HepG2 (cell line): ENCODE measurements around the gene PCBP2. TPM values are rescaled to one million over a fixed set of nuclear protein-coding genes. Genes with fewer than 3 reads are reported as not detected.

Experiments
- CCAR2 ChIP-seq: fragments of 200-400 bp; formaldehyde crosslinking; optimal IDR thresholded peaks from 2 replicates; pipeline ENCODE3; 2018; ENCODE audit warnings: low read depth, mild to moderate bottlenecking, low read length, moderate library complexity
- CCDC6 ChIP-seq: sonication (generic); formaldehyde crosslinking; IDR thresholded peaks from 2 replicates; pipeline ENCODE4 v1.8.1; 2022; ENCODE audit warnings: mild to moderate bottlenecking, missing genetic modification reagents, moderate library complexity
- CHCHD3 ChIP-seq: sonication (generic); formaldehyde crosslinking; IDR thresholded peaks from 2 replicates; pipeline ENCODE4 v1.8.0; 2022; ENCODE audit warnings: mild to moderate bottlenecking, missing genetic modification reagents, moderate library complexity
- DPF2 ChIP-seq: sonication (generic); formaldehyde crosslinking; IDR thresholded peaks from 2 replicates; pipeline ENCODE4 v1.4.0; 2020; ENCODE audit warnings: mild to moderate bottlenecking, low read depth, missing genetic modification reagents, borderline replicate concordance
- GRHL1 ChIP-seq: sonication (generic); formaldehyde crosslinking; conservative IDR thresholded peaks from 2 replicates; pipeline ENCODE4 v1.8.0; 2022; ENCODE audit warnings: missing genetic modification reagents
- HNRNPK ChIP-seq: fragments of 200-400 bp; formaldehyde crosslinking; IDR thresholded peaks from 2 replicates; pipeline ENCODE4 v1.6.1; 2018; ENCODE audit warnings: low read length, low read depth, moderate library complexity, mild to moderate bottlenecking; ENCODE audit not compliant: poor library complexity, severe bottlenecking
- NFE2 ChIP-seq: sonication (generic); formaldehyde crosslinking; IDR thresholded peaks from 2 replicates; pipeline ENCODE4 v1.4.0; 2020; ENCODE audit warnings: missing genetic modification reagents
- NPAS2 ChIP-seq: sonication (generic); formaldehyde crosslinking; IDR thresholded peaks from 2 replicates; pipeline ENCODE4 v1.8.0; 2022; ENCODE audit warnings: mild to moderate bottlenecking, missing genetic modification reagents, borderline replicate concordance
- SALL2 ChIP-seq: sonication (generic); formaldehyde crosslinking; IDR thresholded peaks from 2 replicates; pipeline ENCODE4 v1.8.1; 2023; ENCODE audit warnings: mild to moderate bottlenecking, missing genetic modification reagents, inconsistent platforms
- SP4 ChIP-seq: sonication (generic); formaldehyde crosslinking; IDR thresholded peaks from 2 replicates; pipeline ENCODE4 v1.8.1; 2023; ENCODE audit warnings: mild to moderate bottlenecking, missing genetic modification reagents
- TEF ChIP-seq: sonication (generic); formaldehyde crosslinking; IDR thresholded peaks from 2 replicates; pipeline ENCODE4 v1.5.0; 2020; ENCODE audit warnings: missing genetic modification reagents
- ZFP36L2 ChIP-seq: sonication (generic); formaldehyde crosslinking; IDR thresholded peaks from 2 replicates; pipeline ENCODE4 v1.4.0; 2020; ENCODE audit warnings: missing genetic modification reagents
- ZNF207 ChIP-seq: fragments of 450-650 bp; IDR thresholded peaks from 2 replicates; pipeline ENCODE4 v1.6.1; 2016; ENCODE audit warnings: antibody characterized with exemption, borderline replicate concordance
- ZNF383 ChIP-seq: sonication (generic); formaldehyde crosslinking; IDR thresholded peaks from 2 replicates; pipeline ENCODE4 v1.4.0; 2020; ENCODE audit warnings: missing genetic modification reagents, mild to moderate bottlenecking, borderline replicate concordance
- ZNF512B ChIP-seq: sonication (generic); formaldehyde crosslinking; IDR thresholded peaks from 2 replicates; pipeline ENCODE4 v1.5.1; 2020; ENCODE audit warnings: missing genetic modification reagents, mild to moderate bottlenecking, borderline replicate concordance
- ZNF543 ChIP-seq: sonication (generic); formaldehyde crosslinking; IDR thresholded peaks from 2 replicates; pipeline ENCODE4 v1.4.0; 2020; ENCODE audit warnings: mild to moderate bottlenecking, missing genetic modification reagents
- ZNF780A ChIP-seq: sonication (generic); formaldehyde crosslinking; IDR thresholded peaks from 2 replicates; pipeline ENCODE4 v1.8.0; 2022; ENCODE audit warnings: mild to moderate bottlenecking, missing genetic modification reagents, moderate library complexity
- polyA plus RNA-seq, 8 experiments: library from polyadenylated mRNA; depleted of rRNA in 3 of 8; stranded (reverse) in 7 of 8; unstranded in 1 of 8; fragments of >200 nt; fragmentation: Illumina TruSeq in 4 of 8; extraction: Trizol in 4 of 8; gene quantifications; 2 replicates each; pipeline versions ENCODE4 v1.2.1 to v1.2.3, GENCODE V29; 2011 to 2016; ENCODE audit warnings: low read depth in 4 of 8, missing spikeins in 1 of 8, mixed read lengths in 1 of 8; ENCODE audit not compliant: insufficient read depth in 1 of 8
- total RNA-seq, 5 experiments: library from RNA; depleted of rRNA; stranded (reverse); fragments of >200 nt; fragmentation: Illumina TruSeq; extraction: Trizol; gene quantifications; 2 replicates each; pipeline ENCODE4 v1.2.3, GENCODE V29; 2016; ENCODE audit warnings: low read depth in 1 of 5
- TF ChIP-seq, protein P1 (sequence below): sonication (generic); formaldehyde crosslinking; conservative IDR thresholded peaks from 2 replicates; pipeline ENCODE4 v1.4.0; 2020; ENCODE audit warnings: mild to moderate bottlenecking, missing genetic modification reagents, moderate library complexity
- TF ChIP-seq, protein P2 (sequence below): sonication (generic); formaldehyde crosslinking; IDR thresholded peaks from 2 replicates; pipeline ENCODE4 v1.4.0; 2020; ENCODE audit warnings: missing genetic modification reagents, low read depth, mild to moderate bottlenecking, borderline replicate concordance

Gene PCBP2
- total and polyA plus RNA-seq, 2 of the 13 experiments (the other 11 are each of a cell fraction or from before 2014, with no cell fraction given), result 154 to 345 TPM

GRCh38 chr12:53451661-53452158 lies at the start of gene PCBP2 (continued):
- TF ChIP-seq, protein P1, sequence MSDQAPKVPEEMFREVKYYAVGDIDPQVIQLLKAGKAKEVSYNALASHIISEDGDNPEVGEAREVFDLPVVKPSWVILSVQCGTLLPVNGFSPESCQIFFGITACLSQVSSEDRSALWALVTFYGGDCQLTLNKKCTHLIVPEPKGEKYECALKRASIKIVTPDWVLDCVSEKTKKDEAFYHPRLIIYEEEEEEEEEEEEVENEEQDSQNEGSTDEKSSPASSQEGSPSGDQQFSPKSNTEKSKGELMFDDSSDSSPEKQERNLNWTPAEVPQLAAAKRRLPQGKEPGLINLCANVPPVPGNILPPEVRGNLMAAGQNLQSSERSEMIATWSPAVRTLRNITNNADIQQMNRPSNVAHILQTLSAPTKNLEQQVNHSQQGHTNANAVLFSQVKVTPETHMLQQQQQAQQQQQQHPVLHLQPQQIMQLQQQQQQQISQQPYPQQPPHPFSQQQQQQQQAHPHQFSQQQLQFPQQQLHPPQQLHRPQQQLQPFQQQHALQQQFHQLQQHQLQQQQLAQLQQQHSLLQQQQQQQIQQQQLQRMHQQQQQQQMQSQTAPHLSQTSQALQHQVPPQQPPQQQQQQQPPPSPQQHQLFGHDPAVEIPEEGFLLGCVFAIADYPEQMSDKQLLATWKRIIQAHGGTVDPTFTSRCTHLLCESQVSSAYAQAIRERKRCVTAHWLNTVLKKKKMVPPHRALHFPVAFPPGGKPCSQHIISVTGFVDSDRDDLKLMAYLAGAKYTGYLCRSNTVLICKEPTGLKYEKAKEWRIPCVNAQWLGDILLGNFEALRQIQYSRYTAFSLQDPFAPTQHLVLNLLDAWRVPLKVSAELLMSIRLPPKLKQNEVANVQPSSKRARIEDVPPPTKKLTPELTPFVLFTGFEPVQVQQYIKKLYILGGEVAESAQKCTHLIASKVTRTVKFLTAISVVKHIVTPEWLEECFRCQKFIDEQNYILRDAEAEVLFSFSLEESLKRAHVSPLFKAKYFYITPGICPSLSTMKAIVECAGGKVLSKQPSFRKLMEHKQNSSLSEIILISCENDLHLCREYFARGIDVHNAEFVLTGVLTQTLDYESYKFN, result peak; percentile 49; the same call in 1 of the 2 replicates
- TF ChIP-seq CCAR2 (peak; percentile 97), GRHL1 (CRISPR knock-in tag) (no peak), SP4 (peak; percentile 74), HNRNPK (peak; percentile 9), TEF (CRISPR knock-in tag) (no peak), SALL2 (CRISPR knock-in tag) (peak; percentile 66; the same call in 1 of the 2 replicates), ZNF512B (CRISPR knock-in tag) (no peak), ZFP36L2 (CRISPR knock-in tag) (no peak), NFE2 (CRISPR knock-in tag) (no peak), ZNF383 (CRISPR knock-in tag) (no peak), ZNF780A (CRISPR knock-in tag) (no peak), ZNF543 (CRISPR knock-in tag) (peak; percentile 44; the same call in 1 of the 2 replicates), DPF2 (CRISPR knock-in tag) (no peak), CHCHD3 (CRISPR knock-in tag) (no peak), CCDC6 (CRISPR knock-in tag) (no peak; the same call in 1 of the 2 replicates), ZNF207 (no peak), NPAS2 (no peak)
- TF ChIP-seq, protein P2, sequence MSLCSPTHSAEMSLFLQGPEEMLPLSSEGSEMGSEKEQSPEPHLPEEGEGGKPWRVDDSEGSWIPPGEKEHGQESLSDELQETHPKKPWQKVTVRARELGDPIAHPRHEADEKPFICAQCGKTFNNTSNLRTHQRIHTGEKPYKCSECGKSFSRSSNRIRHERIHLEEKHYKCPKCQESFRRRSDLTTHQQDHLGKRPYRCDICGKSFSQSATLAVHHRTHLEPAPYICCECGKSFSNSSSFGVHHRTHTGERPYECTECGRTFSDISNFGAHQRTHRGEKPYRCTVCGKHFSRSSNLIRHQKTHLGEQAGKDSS (CRISPR knock-in tag), result peak; percentile 63; the same call in 1 of the 2 replicates
